ENCODE measurements around the gene IQCH.

GRCh38 chr15:67406257-67406861, 151.8 kb downstream of the IQCH start:
- TF ChIP-seq, protein P1, sequence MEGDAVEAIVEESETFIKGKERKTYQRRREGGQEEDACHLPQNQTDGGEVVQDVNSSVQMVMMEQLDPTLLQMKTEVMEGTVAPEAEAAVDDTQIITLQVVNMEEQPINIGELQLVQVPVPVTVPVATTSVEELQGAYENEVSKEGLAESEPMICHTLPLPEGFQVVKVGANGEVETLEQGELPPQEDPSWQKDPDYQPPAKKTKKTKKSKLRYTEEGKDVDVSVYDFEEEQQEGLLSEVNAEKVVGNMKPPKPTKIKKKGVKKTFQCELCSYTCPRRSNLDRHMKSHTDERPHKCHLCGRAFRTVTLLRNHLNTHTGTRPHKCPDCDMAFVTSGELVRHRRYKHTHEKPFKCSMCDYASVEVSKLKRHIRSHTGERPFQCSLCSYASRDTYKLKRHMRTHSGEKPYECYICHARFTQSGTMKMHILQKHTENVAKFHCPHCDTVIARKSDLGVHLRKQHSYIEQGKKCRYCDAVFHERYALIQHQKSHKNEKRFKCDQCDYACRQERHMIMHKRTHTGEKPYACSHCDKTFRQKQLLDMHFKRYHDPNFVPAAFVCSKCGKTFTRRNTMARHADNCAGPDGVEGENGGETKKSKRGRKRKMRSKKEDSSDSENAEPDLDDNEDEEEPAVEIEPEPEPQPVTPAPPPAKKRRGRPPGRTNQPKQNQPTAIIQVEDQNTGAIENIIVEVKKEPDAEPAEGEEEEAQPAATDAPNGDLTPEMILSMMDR (IDR thresholded peaks at IDR 0.05), result no peak
- no peak for TF ChIP-seq POLR2A (IDR thresholded peaks at IDR 0.05)
- no peak for TF ChIP-seq EP300 (IDR thresholded peaks at IDR 0.05)
